Endothelial cell of umbilical vein (primary cell): ENCODE measurements around the gene MINDY4. TPM values are rescaled to one million over a fixed set of nuclear protein-coding genes. Genes with fewer than 3 reads are reported as not detected.
A peak's percentile ranks its signal among the peaks of the same experiment; 100 is the strongest.

Experiments
- BruUV-seq: library from RNA; stranded (reverse); fragments of 400-500 nt; replicated peaks from 2 replicates; lab custom pipeline; 2021; lab: Mats Ljungman, UMichigan
- CTCF ChIA-PET: fragments of 300-600, 350-600 bp; sonication (Branson Sonifier 250); formaldehyde crosslinking; loops from one replicate; lab custom pipeline; 2021; ENCODE audit warnings: antibody characterized with exemption, inconsistent platforms; lab: Charles Lee
- POLR2A ChIA-PET: fragments of 300-600, 350-600 bp; sonication (Branson Sonifier 250); formaldehyde crosslinking; loops from one replicate; lab custom pipeline; 2021; ENCODE audit warnings: antibody characterized with exemption, inconsistent platforms; lab: Charles Lee
- DNase-seq: peaks from one replicate; pipeline ENCODE4 v3.0.0-alpha.2; 2011; ENCODE audit warnings: low read depth, low spot score
- FAIRE-seq: peaks from 2 replicates; lab custom pipeline; 2011; peaks lifted over from hg19 to GRCh38; lab: Jason Lieb, UNC
- H2AFZ ChIP-seq: 2 replicates; pipeline ENCODE4 v1.6.0; 2012; ENCODE audit warnings: low read depth, low read length, control low read depth, inconsistent platforms
- H3K27ac ChIP-seq: 2 replicates; pipeline ENCODE4 v1.5.1; 2011; ENCODE audit warnings: low read depth, mild to moderate bottlenecking, control low read depth, low read length, moderate library complexity; ENCODE audit not compliant: insufficient read depth
- H3K27me3 ChIP-seq, 2 experiments: 2 replicates each; pipeline versions ENCODE4 v1.6.0 to v1.6.1; 2011; ENCODE audit warnings: low read length in 2 of 2, mixed read lengths in 1 of 2; ENCODE audit not compliant: control insufficient read depth in 2 of 2, insufficient read depth in 2 of 2
- H3K36me3 ChIP-seq, 2 experiments: 2 replicates in 1 of 2; 3 replicates in 1 of 2; pipeline ENCODE4 v1.5.1; 2011; ENCODE audit warnings: low read length in 2 of 2, mild to moderate bottlenecking in 1 of 2, moderate library complexity in 1 of 2; ENCODE audit not compliant: control insufficient read depth in 2 of 2, insufficient read depth in 2 of 2; ENCODE audit errors: extremely low read depth in 1 of 2
- H3K4me1 ChIP-seq: 3 replicates; pipeline ENCODE4 v1.5.1; 2011; ENCODE audit warnings: mild to moderate bottlenecking, low read length; ENCODE audit not compliant: control insufficient read depth, insufficient read depth; ENCODE audit errors: extremely low read depth
- H3K4me2 ChIP-seq: 2 replicates; pipeline ENCODE4 v1.6.1; 2011; ENCODE audit warnings: low read length, control low read depth, mixed read lengths; ENCODE audit not compliant: insufficient read depth
- H3K4me3 ChIP-seq, 3 experiments: fragments of 200-600 bp in 1 of 3; sonication (generic), shearing (Covaris generic) in 1 of 3; replicated peaks in 1 of 3; 2 replicates each; pipeline ENCODE4 v1.5.1; 2011 to 2016; ENCODE audit warnings: control low read depth in 3 of 3, low read length in 3 of 3, mild to moderate bottlenecking in 2 of 3, inconsistent platforms in 1 of 3, low read depth in 1 of 3, moderate library complexity in 1 of 3; ENCODE audit not compliant: insufficient read depth in 1 of 3
- H3K79me2 ChIP-seq: 2 replicates; pipeline ENCODE4 v1.6.0; 2012; ENCODE audit warnings: low read length, inconsistent platforms; ENCODE audit not compliant: control insufficient read depth, insufficient read depth
- H3K9ac ChIP-seq: replicated peaks from 2 replicates; pipeline ENCODE3; 2011; ENCODE audit warnings: low read length, control low read depth; ENCODE audit not compliant: insufficient read depth; ENCODE audit errors: extremely low read depth
- H3K9me1 ChIP-seq: replicated peaks from 3 replicates; pipeline ENCODE4 v1.6.0; 2011; ENCODE audit warnings: mild to moderate bottlenecking, low read length; ENCODE audit not compliant: control insufficient read depth, insufficient read depth; ENCODE audit errors: extremely low read depth
- H3K9me3 ChIP-seq: replicated peaks from 2 replicates; pipeline ENCODE4 v1.5.1; 2012; ENCODE audit warnings: low read length, inconsistent platforms; ENCODE audit not compliant: control insufficient read depth, insufficient read depth
- H4K20me1 ChIP-seq: replicated peaks from 2 replicates; pipeline ENCODE3; 2011; ENCODE audit warnings: mild to moderate bottlenecking, low read length; ENCODE audit not compliant: control insufficient read depth, insufficient read depth; ENCODE audit errors: extremely low read depth
- CTCF ChIP-seq, 2 donors: IDR thresholded peaks; 1 replicate in 1 of 2; 2 replicates in 1 of 2; pipeline ENCODE4 v1.5.1; 2011; ENCODE audit warnings: low read length in 2 of 2, mild to moderate bottlenecking in 2 of 2, moderate library complexity in 2 of 2, control low read depth in 1 of 2, inconsistent platforms in 1 of 2, low read depth in 1 of 2; ENCODE audit not compliant: insufficient read depth in 1 of 2; ENCODE audit errors: extremely low read depth in 1 of 2
- EZH2 ChIP-seq: IDR thresholded peaks from 2 replicates; pipeline ENCODE4 v1.6.1; 2012; ENCODE audit warnings: borderline replicate concordance, low read depth, mild to moderate bottlenecking, moderate library complexity, low read length, inconsistent platforms; ENCODE audit not compliant: severe bottlenecking
- FOS ChIP-seq: IDR thresholded peaks from 2 replicates; pipeline ENCODE4 v1.6.1; 2011; ENCODE audit warnings: mild to moderate bottlenecking, low read length, moderate library complexity, borderline replicate concordance; ENCODE audit not compliant: insufficient read depth
- GATA2 ChIP-seq: IDR thresholded peaks from 2 replicates; pipeline ENCODE4 v1.7.0; 2011; ENCODE audit warnings: low read depth, mild to moderate bottlenecking, moderate library complexity, mixed read lengths, low read length; ENCODE audit not compliant: insufficient read length, insufficient read depth
- JUN ChIP-seq: IDR thresholded peaks from 2 replicates; pipeline ENCODE4 v1.6.1; 2011; ENCODE audit warnings: borderline replicate concordance, low read depth; ENCODE audit not compliant: insufficient read length, insufficient read depth
- MAX ChIP-seq: IDR thresholded peaks from 2 replicates; pipeline ENCODE4 v1.6.1; 2011; ENCODE audit not compliant: insufficient read depth, insufficient read length
- MYC ChIP-seq: IDR thresholded peaks from one replicate; pipeline ENCODE4 v1.6.1; 2011; ENCODE audit warnings: mild to moderate bottlenecking, low read depth, low read length
- POLR2A ChIP-seq: IDR thresholded peaks from 2 replicates; pipeline ENCODE4 v1.6.1; 2012; ENCODE audit warnings: low read depth, mild to moderate bottlenecking, control low read depth, low read length
- POLR2AphosphoS5 ChIP-seq: IDR thresholded peaks from 2 replicates; pipeline ENCODE4 v1.6.1; 2012; ENCODE audit warnings: low read depth, mild to moderate bottlenecking, control low read depth, low read length, moderate library complexity; ENCODE audit not compliant: insufficient read depth
- dilution Hi-C: fragments of 300-500 bp; cut with MboI; formaldehyde crosslinking; loops from one replicate; pipeline ENCODE4 v1.15.0; 2019; ENCODE audit warnings: low sequenced_read_pairs; ENCODE audit not compliant: extremely low pct_ligation_motif_present
- intact Hi-C: fragments of 100-400 bp; cut with micrococcal nuclease; formaldehyde crosslinking; loops from one replicate; pipeline ENCODE4 v1.10.0; 2022
- polyA plus RNA-seq, 4 experiments: library from polyadenylated mRNA; depleted of rRNA in 3 of 4; stranded (reverse) in 3 of 4; unstranded in 1 of 4; fragments of >200 nt; gene quantifications; 2 replicates each; pipeline versions ENCODE4 v1.2.1 to v1.2.3, GENCODE V29; 2011 to 2012; ENCODE audit warnings: missing spikeins in 1 of 4
- total RNA-seq: library from RNA; stranded (reverse); gene quantifications from 2 replicates; pipeline ENCODE4 v1.2.3, GENCODE V29; 2021

Gene MINDY4
- total and polyA plus RNA-seq, 2 donors (not counting 3 experiments of a cell fraction or from before 2014, with no cell fraction given) = 2.2 to 4.7 TPM

GRCh38 chr7:30770845-30771173 lies 408 bp upstream of the MINDY4 start:
- DNase-seq (no peak), FAIRE-seq (no peak)
- TF ChIP-seq GATA2 (no peak), POLR2AphosphoS5 (no peak)
- Histone ChIP-seq H2AFZ (peak overlapping the region; percentile 93), H3K4me2 (peak overlapping the region; percentile 56), H3K27ac (no peak overlapping the region), H3K27me3 (peaks cover 0 to 6% of the 10 kb centered on the region in 2 experiments), H4K20me1 (no peaks in the 10 kb centered on the region), H3K4me3 (peak overlapping the region; percentile 12 to 88 (median 29)), H3K4me1 (peaks cover 9% of the 10 kb centered on the region), H3K9me3 (no peaks in the 10 kb centered on the region), H3K9me1 (no peaks in the 10 kb centered on the region), H3K79me2 (no peaks in the 10 kb centered on the region), H3K36me3 (no peaks in the 10 kb centered on the region), H3K9ac (peak overlapping the region; percentile 30)
- intact Hi-C loops (no loop called here), dilution Hi-C loops (no loop called here)
- BruUV-seq = TSS peak; percentile 34
- POLR2A ChIA-PET = no interaction called here
- CTCF ChIA-PET = no interaction called here

DNA sequence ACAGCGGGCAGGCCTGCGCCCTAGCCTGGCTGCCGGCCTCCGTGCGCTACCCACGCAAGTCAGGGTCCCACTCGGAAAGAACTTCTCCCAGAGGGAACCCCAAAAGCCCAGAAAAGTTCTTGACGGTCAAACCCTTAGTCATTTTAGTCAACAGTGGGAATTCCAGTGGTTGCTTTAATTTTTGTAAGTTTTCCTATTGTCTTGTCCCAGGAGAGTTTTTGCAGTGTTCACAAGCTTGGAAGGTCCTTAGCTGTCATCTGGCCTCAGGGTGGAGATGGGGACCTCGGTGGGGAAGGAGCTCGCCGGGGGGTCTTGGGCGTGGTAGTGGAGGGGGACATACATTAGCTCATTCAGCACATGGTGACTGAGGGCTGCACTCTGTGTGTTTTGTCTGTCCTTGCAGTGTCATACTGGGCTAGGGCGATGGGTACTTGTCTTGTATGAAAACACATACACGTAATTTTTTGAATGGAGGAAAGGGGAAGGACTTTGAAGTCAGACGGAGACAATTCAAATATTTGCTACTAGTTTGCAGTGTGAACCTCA lies 736 bp downstream of the MINDY4 start:
- FAIRE-seq = no peak
- Histone ChIP-seq H3K36me3 (no peaks in the 10 kb centered on the region), H3K79me2 (no peaks in the 10 kb centered on the region), H3K27me3 (peaks cover 0 to 6% of the 10 kb centered on the region in 2 experiments), H3K9ac (peak overlapping the region; percentile 47), H2AFZ (peak overlapping the region; percentile 94), H3K9me1 (no peaks in the 10 kb centered on the region), H4K20me1 (no peaks in the 10 kb centered on the region), H3K9me3 (no peaks in the 10 kb centered on the region), H3K4me3 (peak overlapping the region; percentile 63 to 88 (median 66)), H3K4me2 (peak overlapping the region; percentile 90), H3K4me1 (peaks cover 9% of the 10 kb centered on the region), H3K27ac (peak overlapping the region; percentile 25)
- DNase-seq = peak; percentile 34
- BruUV-seq = no TSS peak
- ChIA-PET POLR2A (no interaction called here), CTCF (interaction anchor here (1.0 to 1.6 kb wide), 2 partner anchors 9 to 351 kb away, joined by 3 to 8 read pairs; no protein-coding TSS in a partner anchor)
- dilution Hi-C loops (no loop called here), intact Hi-C loops (no loop called here)
- TF ChIP-seq EZH2 (no peak), POLR2A (no peak), GATA2 (no peak), JUN (no peak), MAX (no peak), FOS (no peak), POLR2AphosphoS5 (no peak), CTCF (IDR thresholded peaks at IDR 0.05; ENCODE audit: extremely low read depth in 1 of 2, insufficient read depth in 1 of 2, low read depth in 1 of 2, low read length in 2 of 2) (no peak), MYC (no peak)
